NCI-H510A (cell line): ENCODE results near the gene DSCAM.
"Not testable (repeated sequence)": the region's sequence is repeated elsewhere in the genome, so short reads cannot be mapped to it uniquely, and the experiment has no call there.

Experiments used
- DNase-seq: peaks from one replicate; lab custom pipeline; 2025; lab: John Stamatoyannopoulos, UW

DSCAM gene

GRCh38 chr21:40049031-40049930 lies 797.7 kb downstream of the DSCAM start:
- no peak for DNase-seq

GRCh38 chr21:40047993-40048730 lies 798.8 kb downstream of the DSCAM start:
- DNase-seq, result no peak

GRCh38 chr21:40047211-40047610 lies 799.7 kb downstream of the DSCAM start:
- DNase-seq, result no peak

- DNase-seq, result no peak
Measured at GRCh38 chr21:40043866-40044265, 803.1 kb downstream of the DSCAM start.

DNA sequence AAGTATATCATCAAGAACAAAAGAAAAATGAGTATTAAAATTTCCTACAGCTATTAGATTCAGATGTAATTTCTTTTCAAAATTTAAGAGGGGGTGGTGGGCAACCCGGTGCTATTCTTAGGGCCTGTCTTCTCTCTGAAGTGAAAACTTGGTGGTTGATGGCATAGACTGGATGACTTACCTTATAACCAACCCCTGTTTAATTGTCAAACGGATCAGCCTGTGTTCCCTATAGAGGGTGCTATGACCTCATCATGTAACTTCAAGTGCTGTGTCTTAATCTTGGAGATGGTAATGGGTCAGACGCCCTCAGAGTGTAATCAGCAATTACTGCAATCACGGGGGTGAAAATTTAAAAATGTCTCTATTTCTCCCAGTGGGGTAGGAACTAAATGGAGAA lies 803.5 kb downstream of the DSCAM start:
- no peak for DNase-seq

DNA sequence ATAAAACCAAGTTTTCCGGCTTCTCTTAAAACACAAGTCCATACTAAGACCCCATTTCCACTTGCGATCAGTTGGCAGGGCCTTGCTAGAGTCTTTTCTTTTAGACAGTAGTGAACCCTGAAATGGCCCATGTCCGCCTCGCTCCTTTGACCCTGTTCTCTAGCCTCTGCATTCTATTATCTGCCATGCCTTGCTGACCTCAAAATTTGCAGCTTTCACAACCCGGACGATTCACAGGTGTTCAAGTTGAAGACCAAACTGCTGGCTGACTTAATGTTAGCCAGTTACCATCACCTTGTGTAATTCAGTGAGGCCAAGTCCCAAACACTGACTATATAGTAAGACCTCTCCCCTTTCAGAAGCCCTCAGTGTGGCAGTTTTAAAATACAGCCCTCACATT lies 805.5 kb downstream of the DSCAM start:
- no peak for DNase-seq

- DNase-seq, result not testable (repeated sequence)
Measured at GRCh38 chr21:40033156-40033782, 813.7 kb downstream of the DSCAM start.

DNA sequence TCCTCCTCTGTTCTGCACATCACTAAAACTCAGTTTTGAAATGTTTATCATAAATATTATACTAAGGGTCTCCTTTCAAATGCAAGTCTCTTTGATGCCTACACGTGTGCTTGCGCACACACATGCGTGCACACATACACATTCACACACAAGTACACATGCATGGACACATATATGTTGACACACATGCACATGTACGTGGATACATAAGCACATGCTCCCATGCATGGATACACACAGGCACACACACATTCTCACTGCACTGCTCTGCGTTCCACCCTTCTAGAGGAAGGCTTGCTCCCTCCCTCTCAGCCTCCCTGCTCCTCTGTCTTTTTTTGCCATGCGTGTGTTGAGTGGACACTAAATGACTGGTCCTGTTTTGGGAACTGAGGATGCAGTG lies 817.1 kb downstream of the DSCAM start:
- DNase-seq, result no peak

- DNase-seq, result not testable (repeated sequence)
Measured at GRCh38 chr21:40028393-40028792, 818.6 kb downstream of the DSCAM start.

DNA sequence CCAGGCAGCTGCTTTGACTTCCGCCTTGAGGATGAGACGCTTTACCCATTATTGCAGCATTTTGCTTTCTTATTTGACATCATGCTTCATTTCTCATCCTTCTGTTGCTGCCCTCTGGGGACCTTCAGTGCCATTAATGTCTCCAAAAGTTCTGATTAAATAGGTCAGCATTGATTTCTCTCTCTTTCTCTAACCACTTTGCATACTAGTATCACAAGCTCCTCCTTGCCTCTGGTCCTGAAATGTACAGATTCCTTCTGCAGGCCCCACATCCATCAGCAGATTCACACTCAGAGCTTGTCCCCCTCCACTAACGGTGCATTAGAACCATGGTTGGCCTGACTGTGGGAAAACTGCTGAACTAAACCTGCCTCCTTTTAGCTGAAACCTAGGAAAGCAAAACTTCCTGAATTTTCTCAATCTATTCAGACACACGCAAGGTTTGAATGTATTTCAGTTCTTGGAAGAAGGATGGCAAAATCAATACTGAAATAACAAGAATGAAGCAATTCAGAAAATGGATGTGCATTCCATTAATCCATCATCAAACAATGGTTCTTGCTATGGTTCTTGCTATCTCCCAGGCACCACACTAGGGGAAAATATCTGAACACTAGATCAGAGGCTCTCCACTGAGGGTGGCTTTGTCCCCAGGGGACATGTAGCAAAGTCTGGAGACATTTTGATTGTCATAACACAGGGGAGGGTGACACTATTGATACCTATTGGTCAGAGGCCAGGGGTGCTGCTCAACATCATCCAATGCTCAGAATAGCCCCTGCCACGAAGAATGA lies 825.2 kb downstream of the DSCAM start:
- no peak for DNase-seq

GRCh38 chr21:40020651-40021050 lies 826.3 kb downstream of the DSCAM start:
- no peak for DNase-seq

- no peak for DNase-seq
Measured at GRCh38 chr21:40018871-40019475, 828.0 kb downstream of the DSCAM start.

DNA sequence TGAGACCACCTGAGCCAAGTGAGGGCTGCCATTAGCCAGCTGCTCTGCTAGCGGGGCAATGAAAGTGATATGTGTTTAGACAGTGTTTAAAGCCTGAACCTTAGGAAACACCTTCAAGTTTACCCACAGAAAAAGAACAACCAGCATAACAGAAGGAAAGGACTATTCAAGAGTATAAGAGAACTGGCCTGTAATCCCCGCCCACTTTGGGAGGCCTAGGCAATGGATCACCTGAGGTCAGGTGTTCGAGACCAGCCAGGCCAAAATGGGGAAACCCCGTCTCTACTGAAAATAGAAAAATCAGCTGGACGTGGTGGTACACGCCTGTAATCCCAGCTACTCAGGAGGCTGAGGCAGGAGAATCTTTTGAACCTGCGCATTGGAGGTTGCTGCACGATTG lies 830.3 kb downstream of the DSCAM start:
- no peak for DNase-seq

DNA sequence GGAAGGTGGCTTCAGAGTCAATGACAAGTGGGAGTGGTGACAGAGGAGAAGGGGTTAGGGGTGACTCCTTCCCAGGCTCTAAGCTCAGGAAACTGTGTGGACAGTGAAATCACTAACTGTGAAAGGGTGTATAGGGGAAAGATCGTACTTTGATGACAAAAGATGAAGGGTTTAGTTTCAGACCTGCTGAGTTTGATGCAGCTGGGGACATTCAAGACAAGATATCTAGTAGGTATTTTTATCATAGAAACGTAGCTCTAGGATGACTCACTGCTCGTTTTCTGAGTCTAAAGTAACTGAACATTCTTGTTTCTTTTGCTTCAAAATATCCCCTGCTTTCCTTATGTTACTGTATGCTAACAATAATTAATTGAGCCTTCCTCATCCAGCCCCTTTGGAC lies 830.7 kb downstream of the DSCAM start:
- DNase-seq, result no peak

DNA sequence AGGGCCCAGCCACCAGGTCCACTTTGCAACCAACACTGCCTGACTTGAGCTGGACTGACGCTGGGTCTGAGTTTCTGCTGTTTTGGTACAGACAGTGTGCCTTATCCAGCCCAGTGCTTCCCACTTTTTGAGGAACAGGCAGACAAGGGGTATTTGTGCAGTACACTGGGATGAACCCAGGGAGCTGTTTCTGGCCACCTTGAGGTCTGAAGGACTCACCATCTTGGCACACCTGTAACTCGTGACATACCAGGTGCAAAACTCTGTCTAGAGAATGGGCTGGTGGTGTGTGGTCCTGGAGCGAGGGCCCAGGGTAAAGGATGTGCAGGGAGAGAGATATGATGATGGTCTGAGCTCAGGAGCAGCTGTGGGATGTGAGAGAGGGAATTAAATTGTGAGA lies 831.1 kb downstream of the DSCAM start:
- no peak for DNase-seq

DNA sequence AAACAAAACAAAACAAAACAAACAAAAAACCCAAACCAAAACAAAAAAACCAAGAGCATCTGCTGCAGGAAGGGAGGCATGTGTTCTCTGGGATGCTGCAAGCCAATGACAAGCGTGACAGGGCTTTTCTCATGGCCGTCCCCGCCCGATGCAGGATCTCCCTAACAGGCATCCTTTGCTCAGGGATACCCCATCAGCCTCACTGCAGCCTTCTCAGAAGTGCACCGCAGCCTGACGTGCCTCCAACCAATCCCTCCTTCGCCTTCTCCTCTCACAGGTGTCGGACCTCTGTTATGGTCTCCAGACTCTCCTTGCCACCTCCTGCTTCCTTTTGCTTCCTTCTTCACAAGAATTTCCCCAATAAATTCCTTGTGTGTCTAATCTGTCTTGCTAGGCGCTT lies 832.6 kb downstream of the DSCAM start:
- DNase-seq, result no peak

DNA sequence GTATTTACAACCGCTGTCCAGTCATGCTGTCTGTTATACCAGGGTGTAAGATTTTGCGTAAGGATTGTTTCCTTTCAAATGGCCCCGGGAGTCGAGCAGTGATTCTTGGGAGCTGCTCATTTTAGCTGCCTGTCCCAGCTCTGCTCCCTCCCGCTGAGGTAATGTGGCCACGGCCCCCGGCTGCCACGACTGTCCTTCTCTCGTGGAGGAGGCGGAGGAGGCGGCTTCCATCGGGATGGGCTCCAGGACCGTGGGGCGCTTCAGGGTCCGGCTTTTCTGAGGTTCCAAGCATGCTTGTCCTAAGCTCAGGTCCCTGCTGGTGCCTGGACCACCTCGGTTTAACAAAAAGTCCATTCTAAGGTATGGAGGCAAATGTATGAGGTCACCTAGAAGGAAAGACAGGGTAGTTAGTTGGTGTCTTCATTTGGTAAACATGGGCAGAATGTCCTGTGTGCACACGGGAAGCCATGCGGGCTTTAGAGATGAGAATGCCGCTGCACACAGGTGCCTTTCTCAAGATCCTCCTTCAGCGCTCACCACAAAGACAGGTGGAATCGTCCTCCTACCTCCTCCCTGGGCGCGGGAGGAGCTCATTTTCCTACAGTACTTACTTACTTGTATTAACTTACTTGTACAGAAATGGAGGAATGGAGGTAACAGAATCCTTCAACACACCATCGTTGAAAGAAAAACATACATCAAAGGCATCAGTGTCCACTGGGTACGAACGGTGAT lies 833.8 kb downstream of the DSCAM start:
- no peak for DNase-seq

GRCh38 chr21:40011371-40011770 lies 835.6 kb downstream of the DSCAM start:
- no peak for DNase-seq

DNA sequence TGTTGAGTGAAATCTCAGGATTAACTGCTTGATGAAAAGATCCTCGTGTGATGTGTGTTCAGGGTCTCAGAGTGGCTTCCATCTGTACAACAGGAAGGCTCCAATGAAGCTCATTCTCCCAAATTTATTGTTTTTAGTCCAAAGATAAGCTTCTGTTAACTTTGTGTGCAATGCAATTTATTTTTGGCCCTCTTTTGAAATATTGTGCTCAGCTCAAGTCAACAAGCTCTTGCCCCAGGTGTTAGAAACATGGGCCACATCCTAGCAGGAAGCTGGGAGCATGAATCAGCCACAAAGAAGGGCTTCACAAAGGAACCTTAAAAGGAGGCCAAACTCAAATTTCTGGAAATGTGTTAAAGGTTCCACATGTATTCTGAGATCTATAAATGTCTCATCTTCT lies 844.0 kb downstream of the DSCAM start:
- DNase-seq, result no peak

DNA sequence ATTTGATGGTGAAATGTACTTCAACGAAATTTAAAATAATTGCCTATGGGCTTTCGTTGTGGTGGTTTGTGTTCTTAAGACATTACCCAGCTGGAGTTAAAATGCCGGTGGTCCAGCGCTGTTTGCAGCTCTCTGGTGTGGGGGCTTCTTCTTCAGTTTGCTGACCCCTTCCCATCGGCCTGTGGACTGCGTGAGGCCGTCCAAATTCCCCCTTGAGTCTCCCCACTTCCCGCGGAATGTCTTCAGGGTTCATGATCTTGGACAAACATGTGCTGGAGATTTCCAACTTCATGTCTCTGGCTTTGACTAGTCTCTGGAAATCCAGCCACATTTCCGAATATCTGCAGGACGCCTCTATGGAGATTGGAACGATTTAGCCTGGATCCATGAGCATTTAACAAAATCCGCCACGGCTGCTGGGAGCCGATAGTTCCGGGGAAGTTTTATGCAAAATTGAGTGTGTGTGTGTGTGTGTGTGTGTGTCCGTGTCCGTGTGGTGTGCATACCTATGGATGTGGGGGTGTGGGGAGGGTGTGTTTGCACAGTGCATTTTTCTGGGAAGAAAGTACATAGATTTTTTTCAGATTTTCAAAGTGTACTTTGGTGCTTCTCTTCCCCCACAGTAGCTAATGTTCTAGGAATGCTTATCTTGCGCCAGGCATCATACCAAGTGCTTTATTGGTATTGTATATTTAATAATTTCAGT lies 862.5 kb downstream of the DSCAM start:
- no peak for DNase-seq
